ENCODE data around the gene CAPZB.

CAPZB gene

GRCh38 chr1:19324665-19324990 lies 160.7 kb downstream of the CAPZB start:
- DNase-seq, result no peak

- no peak for DNase-seq
Observed at GRCh38 chr1:19323987-19324664, 161.2 kb downstream of the CAPZB start.

- DNase-seq, result no peak
Observed at GRCh38 chr1:19322481-19322880, 162.9 kb downstream of the CAPZB start.

GRCh38 chr1:19321071-19321470 lies 164.3 kb downstream of the CAPZB start:
- DNase-seq, result no peak

GRCh38 chr1:19319196-19319595 lies 166.1 kb downstream of the CAPZB start:
- no peak for DNase-seq

GRCh38 chr1:19317126-19317910 lies 168.0 kb downstream of the CAPZB start:
- no peak for DNase-seq

- no peak for DNase-seq
Observed at GRCh38 chr1:19315378-19316198, 169.8 kb downstream of the CAPZB start.

GRCh38 chr1:19313961-19314882 lies 171.1 kb downstream of the CAPZB start:
- no peak for DNase-seq

- no peak for DNase-seq
Observed at GRCh38 chr1:19313636-19313959, 171.7 kb downstream of the CAPZB start.

GRCh38 chr1:19312782-19313635 lies 172.3 kb downstream of the CAPZB start:
- no peak for DNase-seq

GRCh38 chr1:19311931-19312781 lies 173.2 kb downstream of the CAPZB start, which contains the start of the genes AKR7A2 and SLC66A1:
TSS of gene AKR7A2 (minus strand) at chr1:19312144. CDS start at chr1:19312124, 20 bp downstream.
TSS of gene SLC66A1 (plus strand) at chr1:19312326. CDS start at chr1:19317678, 5,352 bp downstream.
- DNase-seq, result peak; percentile 52

GRCh38 chr1:19311503-19311930 lies 173.8 kb downstream of the CAPZB start:
- DNase-seq, result no peak

GRCh38 chr1:19310720-19311502 lies 174.4 kb downstream of the CAPZB start:
- no peak for DNase-seq

- no peak for DNase-seq
Observed at GRCh38 chr1:19310061-19310460, 175.3 kb downstream of the CAPZB start.

GRCh38 chr1:19309123-19309813 lies 176.1 kb downstream of the CAPZB start:
- DNase-seq, result no peak

GRCh38 chr1:19308509-19308907 lies 176.8 kb downstream of the CAPZB start:
- no peak for DNase-seq

GRCh38 chr1:19307794-19308508 lies 177.4 kb downstream of the CAPZB start:
- DNase-seq, result no peak

- no peak for DNase-seq
Observed at GRCh38 chr1:19306941-19307340, 178.4 kb downstream of the CAPZB start.

Measured in NCI-H1694 (cell line).